Measurements from ENCODE around the gene KCNJ8.

DNA sequence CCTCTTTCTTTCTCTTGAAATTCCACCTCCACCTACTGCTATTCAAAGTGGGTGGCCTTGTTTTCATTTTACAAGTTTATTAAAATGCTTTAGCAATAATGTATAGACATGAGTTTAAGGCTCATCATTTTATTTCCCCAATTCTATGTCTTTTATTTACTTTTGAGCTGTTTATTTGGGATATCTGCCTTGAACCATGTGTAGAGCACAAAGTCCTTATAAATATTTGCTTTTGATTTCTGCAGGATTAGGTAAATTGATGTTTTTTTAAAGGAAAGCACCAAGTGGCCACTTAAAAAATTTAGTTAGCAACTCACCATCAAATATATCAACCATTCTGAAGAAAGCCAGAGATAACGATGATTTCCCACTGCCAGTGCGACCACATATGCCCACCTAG is 39.8 kb upstream of the KCNJ8 start:
- TF ChIP-seq POLR2A (IDR thresholded peaks at IDR 0.05; ENCODE audit: low read length) (no peak), GATA1 (IDR thresholded peaks at IDR 0.05; ENCODE audit: low read depth, low read length) (no peak)
